Panc1 (cell line): ENCODE measurements around the gene PRDX3.

Experiments used
- CTCF ChIP-seq: fragments of 450-650 bp; IDR thresholded peaks from 2 replicates; pipeline ENCODE4 v1.5.1; 2017; ENCODE audit warnings: mild to moderate bottlenecking
- POLR2AphosphoS5 ChIP-seq: IDR thresholded peaks from 2 replicates; pipeline ENCODE4 v1.6.1; 2012; ENCODE audit warnings: mild to moderate bottlenecking, low read depth, low read length, moderate library complexity
- REST ChIP-seq, 2 experiments: IDR thresholded peaks; 2 replicates each; pipeline ENCODE4 v1.6.1; 2011 to 2012; ENCODE audit warnings: low read depth in 2 of 2, control low read depth in 1 of 2, low read length in 1 of 2, mild to moderate bottlenecking in 1 of 2, moderate library complexity in 1 of 2; ENCODE audit not compliant: insufficient read depth in 1 of 2
- TCF7L2 ChIP-seq: IDR thresholded peaks from 2 replicates; pipeline ENCODE4 v1.6.1; 2011; ENCODE audit warnings: mild to moderate bottlenecking, low read depth, low read length, inconsistent platforms

- TF ChIP-seq CTCF (no peak), POLR2AphosphoS5 (no peak), TCF7L2 (no peak), REST (IDR thresholded peaks at IDR 0.05; ENCODE audit: insufficient read depth in 1 of 2, low read depth in 2 of 2, low read length in 1 of 2) (no peak)
These were observed 52.7 kb downstream of the PRDX3 start for GRCh38 chr10:119125942-119126341.
